NCI-H1105 (cell line): ENCODE measurements around the gene KRT3.
"Not testable (repeated sequence)": the region's sequence is repeated elsewhere in the genome, so short reads cannot be mapped to it uniquely, and the experiment has no call there.

Experiments
- DNase-seq: peaks from one replicate; lab custom pipeline; 2025; lab: John Stamatoyannopoulos, UW

The KRT3 gene

GRCh38 chr12:52760623-52761022 is 35.3 kb downstream of the KRT3 start:
- no peak for DNase-seq

GRCh38 chr12:52759695-52760094 is 36.2 kb downstream of the KRT3 start:
- no peak for DNase-seq

DNA sequence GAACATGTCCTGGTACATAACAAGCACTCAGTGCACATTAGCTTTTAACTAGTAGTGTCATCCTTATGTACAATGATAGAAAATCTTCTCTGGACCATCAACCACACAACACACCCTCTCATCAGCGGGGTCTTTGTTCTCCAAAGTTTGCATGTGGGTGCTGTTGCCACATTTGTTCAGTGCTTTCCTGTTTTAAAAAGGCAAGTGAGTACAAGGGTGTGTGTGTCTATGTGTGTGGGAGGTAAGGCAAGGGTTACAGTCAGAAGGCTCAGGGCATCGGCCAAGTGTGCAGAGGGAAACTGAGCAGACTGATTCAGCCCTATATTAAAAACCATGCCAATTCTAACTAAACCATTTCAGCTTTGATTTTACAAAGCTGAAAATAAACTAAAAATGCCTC is 36.7 kb downstream of the KRT3 start:
- DNase-seq, result no peak

DNA sequence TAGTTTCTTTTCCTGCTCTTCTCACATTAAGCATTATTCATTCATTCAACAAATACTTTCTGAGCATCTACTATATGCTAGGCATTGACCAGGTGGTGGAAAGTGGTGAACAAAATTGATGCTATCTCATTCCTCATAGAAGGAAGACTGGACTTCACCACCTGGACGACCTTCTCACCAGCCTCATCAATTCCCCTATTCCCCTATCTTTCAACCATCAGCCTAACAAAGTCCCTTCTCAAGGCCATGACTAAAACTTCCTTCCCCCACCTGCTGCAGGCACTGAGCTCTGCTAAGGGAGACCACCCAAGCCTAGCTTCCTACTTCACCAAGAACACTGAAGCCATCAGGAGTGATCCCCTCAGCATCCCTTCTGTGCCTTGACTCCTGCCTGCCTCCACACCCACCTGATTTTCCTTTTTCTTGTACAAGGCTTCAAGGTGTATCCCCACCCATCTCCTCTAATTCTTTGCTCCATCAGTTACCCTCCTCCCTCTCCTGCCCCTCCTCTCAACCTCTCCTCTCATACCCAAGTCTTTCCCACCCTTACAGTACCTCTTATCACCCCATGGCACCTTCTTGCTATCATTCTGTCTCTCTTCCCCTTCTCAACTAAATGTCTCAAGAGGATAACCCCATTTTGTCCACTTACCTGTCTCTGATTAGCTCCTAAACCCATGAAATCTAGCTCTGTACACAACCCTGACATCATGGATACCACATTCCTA is 38.3 kb downstream of the KRT3 start:
- no peak for DNase-seq

DNA sequence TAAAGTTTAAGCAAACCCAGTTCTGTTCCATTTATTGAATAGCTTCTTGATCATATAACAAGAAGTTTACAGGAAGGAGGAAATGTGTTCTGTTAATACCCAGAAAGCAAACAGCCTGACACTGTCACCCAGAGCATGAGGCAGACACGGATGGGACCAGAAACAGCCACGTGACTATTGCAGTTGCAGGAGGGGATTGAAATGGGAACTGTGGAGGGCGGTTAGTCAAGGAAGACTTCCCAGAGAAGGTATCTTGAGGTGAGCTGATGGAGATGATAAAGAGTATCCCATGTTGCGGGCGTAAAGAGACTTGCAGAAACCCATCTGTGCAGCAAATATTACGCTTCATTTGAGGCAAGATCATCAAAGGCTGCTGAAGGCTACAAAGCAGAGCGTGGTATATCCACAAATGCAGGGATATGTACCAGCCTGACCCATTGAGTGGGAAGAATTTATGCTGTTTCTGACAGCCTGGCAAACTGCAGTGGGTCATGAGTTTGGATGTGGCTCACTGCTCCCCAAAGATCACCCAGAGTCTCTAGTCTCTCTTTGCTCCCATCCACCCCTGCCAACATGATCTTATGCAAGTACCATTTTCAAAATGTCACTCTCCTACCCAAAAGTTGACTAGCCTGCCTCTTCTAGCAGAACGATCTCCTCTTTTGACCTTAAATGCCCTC is 39.5 kb downstream of the KRT3 start:
- DNase-seq, result no peak

DNA sequence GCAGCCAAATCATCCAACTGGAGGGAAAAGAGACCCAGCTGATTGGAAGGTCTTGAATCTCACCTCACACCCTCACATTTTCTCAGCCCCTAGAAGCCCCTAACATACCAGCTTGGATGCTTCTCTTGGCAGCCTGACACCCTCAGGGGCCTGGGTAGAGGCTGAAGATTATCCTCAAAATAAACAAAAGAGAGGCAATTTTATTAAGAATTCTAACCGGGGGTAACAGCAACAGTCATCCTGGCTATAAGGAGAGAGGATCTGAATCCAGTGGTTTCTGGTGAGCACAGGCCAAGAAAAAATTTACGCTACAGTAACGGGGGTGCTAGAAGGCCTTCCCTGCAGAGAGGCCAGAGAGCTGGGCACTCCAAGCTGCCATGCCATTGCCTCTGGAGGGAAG is 40.4 kb downstream of the KRT3 start:
- no peak for DNase-seq

GRCh38 chr12:52754135-52754534 is 41.8 kb downstream of the KRT3 start:
- no peak for DNase-seq

- no peak for DNase-seq
Observed at GRCh38 chr12:52753283-52753682, 42.6 kb downstream of the KRT3 start.

DNA sequence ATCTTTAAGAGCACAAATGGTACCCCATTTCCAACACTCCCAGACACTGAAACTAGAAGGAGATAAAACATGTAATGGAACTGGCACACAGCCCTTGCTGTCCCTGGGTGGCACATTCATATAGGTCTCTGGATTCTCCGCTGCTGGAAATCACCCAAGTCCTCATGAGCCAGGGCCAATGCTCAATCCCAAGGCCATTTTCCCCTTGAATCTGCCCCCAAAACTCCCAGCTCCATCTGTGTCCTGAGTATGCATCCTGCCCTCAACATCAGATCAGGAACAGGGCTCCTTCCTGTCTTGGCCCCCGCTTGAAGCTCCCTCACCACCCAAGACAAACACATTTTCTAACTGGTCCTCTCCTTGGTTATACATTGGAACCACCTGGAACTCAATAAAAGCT is 43.4 kb downstream of the KRT3 start:
- DNase-seq, result no peak

GRCh38 chr12:52751795-52752194 is 44.1 kb downstream of the KRT3 start:
- no peak for DNase-seq

DNA sequence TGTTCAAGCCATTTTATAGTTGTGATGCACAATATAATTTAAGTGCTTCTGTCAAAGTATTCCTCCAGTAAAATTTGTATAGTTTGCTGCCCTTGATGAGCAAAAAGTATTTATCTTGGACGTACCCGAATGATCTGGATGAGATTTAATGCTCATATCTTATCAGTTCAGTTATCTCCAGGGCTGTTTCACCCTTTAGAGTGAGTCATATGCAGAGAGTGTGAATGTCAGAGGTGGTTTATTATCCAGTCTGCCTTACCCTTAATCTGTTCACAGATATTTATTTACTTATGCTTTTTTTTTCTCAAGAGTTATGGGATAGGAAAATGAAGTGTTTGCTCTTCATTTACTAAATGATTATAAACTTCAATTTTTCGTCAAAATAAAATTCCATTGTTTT is 45.4 kb downstream of the KRT3 start:
- not testable (repeated sequence) for DNase-seq

- no peak for DNase-seq
Observed at GRCh38 chr12:52749827-52750226, 46.1 kb downstream of the KRT3 start.

GRCh38 chr12:52748578-52748977 is 47.3 kb downstream of the KRT3 start:
- DNase-seq, result no peak

- DNase-seq, result no peak
Observed at GRCh38 chr12:52745554-52745953, 50.4 kb downstream of the KRT3 start.

DNA sequence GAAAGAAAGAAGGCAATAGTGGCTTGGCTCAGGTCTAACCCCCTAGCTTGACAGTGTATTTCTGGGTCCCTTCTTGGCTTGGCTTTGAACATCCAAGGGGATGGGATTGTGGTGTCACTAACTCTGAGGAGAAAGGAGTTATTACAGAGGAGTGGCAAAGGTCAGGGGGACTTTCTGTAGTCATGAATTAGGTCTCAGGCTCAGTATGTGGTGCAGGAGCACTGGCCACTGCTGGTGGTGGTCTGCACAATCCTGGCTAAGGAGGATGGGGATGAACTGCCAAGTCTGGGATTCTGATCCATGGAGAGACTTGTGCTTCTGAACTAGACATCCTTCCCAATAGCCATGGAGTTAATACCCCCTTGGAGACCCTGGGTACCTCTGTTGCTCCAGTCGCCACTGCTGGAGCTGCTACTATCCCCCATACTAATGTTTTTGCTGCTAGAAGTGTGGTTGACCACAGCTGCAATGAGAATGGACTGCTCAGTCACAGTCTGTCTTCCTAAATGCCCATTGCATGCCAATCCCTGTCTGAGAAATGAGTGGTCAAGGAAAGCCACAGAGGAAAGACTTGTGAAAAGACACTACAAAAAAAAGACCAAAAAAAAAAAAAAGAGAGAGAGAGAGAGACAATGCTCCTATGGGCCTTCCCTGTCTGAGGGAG is 51.3 kb downstream of the KRT3 start:
- no peak for DNase-seq

DNA sequence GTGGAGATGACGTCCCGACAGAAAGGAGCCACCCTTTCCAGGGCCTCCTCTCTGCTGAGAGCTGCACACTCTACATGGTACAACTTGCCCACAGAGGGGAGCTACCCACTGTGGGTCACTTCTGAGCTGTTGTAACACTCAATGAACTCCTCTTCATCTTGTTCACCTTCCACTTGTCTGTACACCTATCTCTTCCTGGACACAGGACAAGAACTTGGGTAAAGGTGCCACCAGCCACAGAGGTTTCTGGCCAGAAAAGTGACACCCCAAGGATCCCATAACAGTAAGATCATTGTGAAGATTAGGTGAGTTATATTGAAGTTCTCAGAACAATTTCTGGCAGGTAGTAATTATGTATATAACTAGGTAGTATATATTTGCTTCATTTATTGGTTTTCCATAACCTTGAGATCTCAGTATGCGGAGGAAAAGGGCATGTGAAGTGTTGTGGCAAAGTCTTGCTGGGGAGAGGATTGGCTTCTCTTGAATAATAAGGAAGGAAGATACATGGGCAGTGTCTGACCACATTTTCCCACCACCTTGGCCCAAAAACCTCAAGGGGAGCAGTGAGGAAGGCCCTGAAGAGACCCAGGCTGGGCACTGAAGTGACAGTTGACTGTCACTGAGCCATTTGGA is 53.0 kb downstream of the KRT3 start:
- no peak for DNase-seq

GRCh38 chr12:52742196-52742580 is 53.7 kb downstream of the KRT3 start:
- no peak for DNase-seq

- DNase-seq, result no peak
Observed at GRCh38 chr12:52741375-52742195, 54.3 kb downstream of the KRT3 start.

GRCh38 chr12:52740584-52740983 is 55.3 kb downstream of the KRT3 start:
- DNase-seq, result peak; percentile 33

- no peak for DNase-seq
Observed at GRCh38 chr12:52739963-52740362, 56.0 kb downstream of the KRT3 start.
